Nephron progenitor cell (in vitro differentiated cells): ENCODE measurements around the gene ZNF451.

Experiments
- DNase-seq: peaks from one replicate; pipeline ENCODE4 v3.0.0; 2021
- H3K27ac Mint-ChIP-seq: 2 replicates; pipeline ENCODE4 v1.8.0; 2021; ENCODE audit warnings: mild to moderate bottlenecking, moderate library complexity, mixed read lengths
- H3K27me3 Mint-ChIP-seq: 2 replicates; pipeline ENCODE4 v1.8.0; 2021; ENCODE audit warnings: mild to moderate bottlenecking, low read depth, mixed read lengths; ENCODE audit not compliant: poor library complexity
- H3K36me3 Mint-ChIP-seq: 2 replicates; pipeline ENCODE4 v1.8.0; 2021; ENCODE audit warnings: low read depth, mixed read lengths
- H3K4me1 Mint-ChIP-seq: 2 replicates; pipeline ENCODE4 v1.8.0; 2021; ENCODE audit warnings: mixed read lengths
- H3K4me3 Mint-ChIP-seq: 2 replicates; pipeline ENCODE4 v1.8.0; 2021; ENCODE audit warnings: mild to moderate bottlenecking, moderate library complexity, mixed read lengths
- H3K9me3 Mint-ChIP-seq: 2 replicates; pipeline ENCODE4 v1.8.0; 2021; ENCODE audit warnings: mild to moderate bottlenecking, moderate library complexity, mixed read lengths
- TF ChIP-seq, protein P1 (sequence below): fragments of 200-600 bp; sonication (generic); IDR thresholded peaks from 2 replicates; pipeline ENCODE4 v1.5.0; 2021; ENCODE audit warnings: antibody characterized with exemption

The ZNF451 gene

DNA sequence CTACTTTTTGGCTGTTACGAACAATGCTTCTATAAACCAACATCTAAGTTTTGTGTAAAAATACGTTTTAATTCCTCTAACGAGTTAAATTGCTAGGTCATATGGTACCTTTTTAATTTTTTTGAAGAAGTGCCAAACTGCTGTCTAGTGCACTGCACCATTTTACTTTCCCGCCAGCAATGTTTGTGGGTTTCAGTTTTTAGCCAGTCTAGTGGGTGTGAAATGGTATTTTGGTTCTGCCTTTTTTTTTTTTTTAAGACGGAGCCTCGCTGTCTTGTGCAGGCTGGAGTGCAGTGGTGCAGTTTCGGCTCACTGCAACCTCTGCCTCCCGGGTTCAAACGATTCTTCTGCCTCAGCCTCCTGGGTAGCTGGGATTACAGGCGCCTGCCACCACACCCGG, 48.0 kb downstream of the ZNF451 start:
- Mint-ChIP-seq H3K27me3 (no peaks in the 10 kb centered on the region), H3K9me3 (no peaks in the 10 kb centered on the region), H3K36me3 (peaks cover 62% of the 10 kb centered on the region), H3K4me3 (no peak overlapping the region), H3K27ac (no peak overlapping the region), H3K4me1 (no peaks in the 10 kb centered on the region)
- no peak for DNase-seq
- TF ChIP-seq, protein P1, sequence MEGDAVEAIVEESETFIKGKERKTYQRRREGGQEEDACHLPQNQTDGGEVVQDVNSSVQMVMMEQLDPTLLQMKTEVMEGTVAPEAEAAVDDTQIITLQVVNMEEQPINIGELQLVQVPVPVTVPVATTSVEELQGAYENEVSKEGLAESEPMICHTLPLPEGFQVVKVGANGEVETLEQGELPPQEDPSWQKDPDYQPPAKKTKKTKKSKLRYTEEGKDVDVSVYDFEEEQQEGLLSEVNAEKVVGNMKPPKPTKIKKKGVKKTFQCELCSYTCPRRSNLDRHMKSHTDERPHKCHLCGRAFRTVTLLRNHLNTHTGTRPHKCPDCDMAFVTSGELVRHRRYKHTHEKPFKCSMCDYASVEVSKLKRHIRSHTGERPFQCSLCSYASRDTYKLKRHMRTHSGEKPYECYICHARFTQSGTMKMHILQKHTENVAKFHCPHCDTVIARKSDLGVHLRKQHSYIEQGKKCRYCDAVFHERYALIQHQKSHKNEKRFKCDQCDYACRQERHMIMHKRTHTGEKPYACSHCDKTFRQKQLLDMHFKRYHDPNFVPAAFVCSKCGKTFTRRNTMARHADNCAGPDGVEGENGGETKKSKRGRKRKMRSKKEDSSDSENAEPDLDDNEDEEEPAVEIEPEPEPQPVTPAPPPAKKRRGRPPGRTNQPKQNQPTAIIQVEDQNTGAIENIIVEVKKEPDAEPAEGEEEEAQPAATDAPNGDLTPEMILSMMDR: no peak

DNA sequence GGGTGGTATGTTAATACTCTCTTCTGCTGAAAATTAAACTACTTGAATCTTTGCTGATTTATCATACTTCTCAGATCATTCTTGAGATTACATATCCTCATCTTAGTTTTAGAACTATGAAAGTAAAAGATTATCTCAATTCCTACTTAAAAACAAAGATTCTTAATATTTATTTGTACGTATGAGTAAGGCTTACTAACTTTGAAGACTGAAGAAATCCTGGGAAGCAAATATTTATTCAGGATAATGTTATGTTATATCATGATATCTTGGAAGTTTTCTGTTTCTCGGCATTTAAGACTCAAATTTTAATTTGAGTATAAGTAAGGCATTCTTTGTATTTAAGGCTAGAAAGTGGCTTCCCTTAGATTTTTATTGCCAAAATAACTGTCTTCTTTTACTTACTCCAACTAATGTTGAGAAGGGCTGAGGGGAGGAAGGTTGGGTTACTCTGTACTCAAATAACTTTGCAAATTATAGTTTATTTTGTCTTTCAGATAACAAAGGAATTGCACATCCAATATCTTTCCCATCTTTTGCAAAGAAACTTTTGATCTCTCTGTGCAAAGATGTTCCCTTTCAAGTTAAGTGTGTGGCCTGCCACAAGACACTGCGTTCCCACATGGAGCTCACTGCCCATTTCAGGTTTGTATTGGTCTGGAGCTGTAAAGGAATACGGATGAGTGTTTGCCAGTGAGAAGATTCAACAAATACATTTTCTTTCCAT, 51.6 kb downstream of the ZNF451 start:
- H3K4me1 Mint-ChIP-seq: peaks cover 3% of the 10 kb centered on the region
- peaks cover 72% of the 10 kb centered on the region for H3K36me3 Mint-ChIP-seq
- no peak for DNase-seq
- H3K27me3 Mint-ChIP-seq: no peaks in the 10 kb centered on the region
- TF ChIP-seq, protein P1: no peak
- no peak overlapping the region for H3K27ac Mint-ChIP-seq
- no peak overlapping the region for H3K4me3 Mint-ChIP-seq
- no peaks in the 10 kb centered on the region for H3K9me3 Mint-ChIP-seq

DNA sequence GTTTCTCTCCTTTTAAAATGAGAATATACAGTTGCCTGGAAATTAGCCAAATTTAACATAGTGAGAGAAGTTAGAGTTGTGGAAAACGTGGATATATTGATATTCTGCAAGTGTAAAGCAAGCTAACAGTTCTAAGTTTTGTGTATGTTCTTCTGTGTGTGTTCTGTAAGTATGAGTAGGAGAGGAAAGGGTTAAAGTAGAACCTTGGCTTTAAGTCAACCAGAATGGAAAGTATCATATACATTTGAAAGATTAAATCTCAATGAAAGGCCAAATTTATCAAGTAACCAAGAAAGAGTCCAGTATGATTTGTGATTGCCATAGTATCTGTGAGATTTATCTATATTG, 52.2 kb downstream of the ZNF451 start:
- no peaks in the 10 kb centered on the region for H3K9me3 Mint-ChIP-seq
- peaks cover 67% of the 10 kb centered on the region for H3K36me3 Mint-ChIP-seq
- no peak for DNase-seq
- TF ChIP-seq, protein P1: no peak
- H3K4me1 Mint-ChIP-seq: peaks cover 4% of the 10 kb centered on the region
- H3K4me3 Mint-ChIP-seq: no peak overlapping the region
- no peak overlapping the region for H3K27ac Mint-ChIP-seq
- no peaks in the 10 kb centered on the region for H3K27me3 Mint-ChIP-seq

DNA sequence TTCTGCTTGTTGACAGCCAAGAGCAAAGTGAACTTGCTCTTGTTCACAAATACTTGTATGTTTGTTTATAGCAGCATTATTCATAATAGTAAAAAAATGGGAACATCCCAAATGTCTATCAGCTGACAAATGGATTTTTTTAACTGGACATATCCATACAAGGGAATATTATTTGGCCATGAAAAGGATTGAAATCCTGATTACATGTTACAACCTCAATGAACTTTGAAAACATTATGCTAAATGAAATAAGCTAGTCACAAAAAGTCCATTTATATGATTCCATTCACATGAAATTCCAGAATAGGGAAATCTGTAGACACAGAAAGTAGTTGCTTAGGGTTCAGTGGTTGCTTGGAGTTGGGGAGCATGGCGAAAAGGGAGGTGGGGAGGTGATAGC, 53.7 kb downstream of the ZNF451 start:
- Mint-ChIP-seq H3K27ac (no peak overlapping the region), H3K36me3 (peaks cover 75% of the 10 kb centered on the region), H3K27me3 (no peaks in the 10 kb centered on the region), H3K9me3 (no peaks in the 10 kb centered on the region), H3K4me3 (no peak overlapping the region), H3K4me1 (peaks cover 9% of the 10 kb centered on the region)
- no peak for DNase-seq
- TF ChIP-seq, protein P1: no peak

DNA sequence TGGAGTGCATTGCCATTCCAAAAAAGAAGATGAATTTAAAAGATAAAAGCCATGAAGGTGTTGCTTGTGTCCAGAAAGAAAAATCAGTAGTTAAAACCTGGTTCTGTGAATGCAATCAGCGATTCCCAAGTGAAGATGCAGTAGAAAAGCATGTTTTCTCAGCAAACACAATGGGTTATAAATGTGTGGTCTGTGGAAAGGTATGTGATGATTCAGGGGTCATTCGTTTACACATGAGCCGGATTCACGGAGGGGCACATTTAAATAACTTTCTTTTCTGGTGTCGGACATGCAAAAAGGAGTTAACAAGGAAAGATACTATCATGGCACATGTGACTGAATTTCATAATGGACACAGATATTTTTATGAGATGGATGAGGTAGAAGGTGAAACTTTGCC, 57.4 kb downstream of the ZNF451 start:
- no peak overlapping the region for H3K4me3 Mint-ChIP-seq
- DNase-seq: no peak
- TF ChIP-seq, protein P1: no peak
- no peak overlapping the region for H3K27ac Mint-ChIP-seq
- H3K36me3 Mint-ChIP-seq: peaks cover 90% of the 10 kb centered on the region
- no peaks in the 10 kb centered on the region for H3K9me3 Mint-ChIP-seq
- peaks cover 9% of the 10 kb centered on the region for H3K4me1 Mint-ChIP-seq
- H3K27me3 Mint-ChIP-seq: no peaks in the 10 kb centered on the region
